ENCODE data around the gene ZNHIT2. TPM values are rescaled to one million over a fixed set of nuclear protein-coding genes. Genes with fewer than 3 reads are reported as not detected.

The ZNHIT2 gene
- total RNA-seq, 3 donors from 2014 or later, result 5.1 to 8.3 (median 6.0) TPM

GRCh38 chr11:65107751-65108468 is 9.6 kb downstream of the ZNHIT2 start:
- Histone ChIP-seq H3K9me3 (no peaks in the 10 kb centered on the region), H3K4me3 (no peak overlapping the region), H3K4me1 (ENCODE audit: low read depth) (peaks cover 15% of the 10 kb centered on the region), H3K36me3 (ENCODE audit: low read depth) (peaks cover 5% of the 10 kb centered on the region)
- DNase-seq, result no peak
- TF ChIP-seq CTCF (IDR thresholded peaks at IDR 0.05), result no peak
- ATAC-seq, result no peak
- intact Hi-C loops (cut with DNase I, micrococcal nuclease), result no loop called here

DNA sequence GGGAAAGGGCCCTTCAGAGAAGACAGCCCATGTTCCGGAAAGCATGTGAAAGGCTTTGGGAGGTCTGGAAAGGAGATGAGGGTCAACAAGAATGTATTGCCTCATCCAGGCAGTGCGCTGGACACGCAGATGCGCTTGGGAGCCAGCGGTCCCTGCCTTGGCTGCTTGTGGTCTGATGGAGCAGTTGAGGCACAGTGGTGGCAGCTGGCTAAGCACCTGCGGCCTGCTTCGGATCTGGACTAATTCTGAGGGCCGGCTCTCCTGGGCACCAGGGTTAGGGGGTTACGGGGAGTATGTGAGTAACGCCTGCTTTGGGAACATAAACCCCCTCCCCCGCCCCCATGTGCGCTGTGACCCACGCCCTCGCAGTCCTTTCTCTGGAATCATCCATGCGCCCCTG is 10.4 kb downstream of the ZNHIT2 start:
- H3K4me3 ChIP-seq, result no peak overlapping the region
- H3K9me3 ChIP-seq, result no peaks in the 10 kb centered on the region
- no peak for TF ChIP-seq CTCF (IDR thresholded peaks at IDR 0.05)
- peaks cover 11% of the 10 kb centered on the region for H3K4me1 ChIP-seq (ENCODE audit: low read depth)
- intact Hi-C loops (cut with DNase I, micrococcal nuclease), result no loop called here
- peaks cover 5% of the 10 kb centered on the region for H3K36me3 ChIP-seq (ENCODE audit: low read depth)
- ATAC-seq (no peak), DNase-seq (no peak)

GRCh38 chr11:65104628-65105027 is 12.9 kb downstream of the ZNHIT2 start:
- H3K4me1 ChIP-seq (ENCODE audit: low read depth), result no peaks in the 10 kb centered on the region
- H3K9me3 ChIP-seq, result no peaks in the 10 kb centered on the region
- no peak for TF ChIP-seq CTCF (IDR thresholded peaks at IDR 0.05)
- no peak overlapping the region for H3K4me3 ChIP-seq
- ATAC-seq (no peak), DNase-seq (no peak)
- H3K36me3 ChIP-seq (ENCODE audit: low read depth), result peaks cover 5% of the 10 kb centered on the region
- intact Hi-C loops (cut with DNase I, micrococcal nuclease), result no loop called here

GRCh38 chr11:65103476-65103875 is 14.0 kb downstream of the ZNHIT2 start:
- no peak for DNase-seq
- TF ChIP-seq CTCF (IDR thresholded peaks at IDR 0.05), result no peak
- intact Hi-C loops (cut with DNase I, micrococcal nuclease), result no loop called here
- no peak overlapping the region for H3K4me3 ChIP-seq
- no peak for ATAC-seq
- H3K4me1 ChIP-seq (ENCODE audit: low read depth), result no peaks in the 10 kb centered on the region
- no peaks in the 10 kb centered on the region for H3K9me3 ChIP-seq
- H3K36me3 ChIP-seq (ENCODE audit: low read depth), result peaks cover 5% of the 10 kb centered on the region

DNA sequence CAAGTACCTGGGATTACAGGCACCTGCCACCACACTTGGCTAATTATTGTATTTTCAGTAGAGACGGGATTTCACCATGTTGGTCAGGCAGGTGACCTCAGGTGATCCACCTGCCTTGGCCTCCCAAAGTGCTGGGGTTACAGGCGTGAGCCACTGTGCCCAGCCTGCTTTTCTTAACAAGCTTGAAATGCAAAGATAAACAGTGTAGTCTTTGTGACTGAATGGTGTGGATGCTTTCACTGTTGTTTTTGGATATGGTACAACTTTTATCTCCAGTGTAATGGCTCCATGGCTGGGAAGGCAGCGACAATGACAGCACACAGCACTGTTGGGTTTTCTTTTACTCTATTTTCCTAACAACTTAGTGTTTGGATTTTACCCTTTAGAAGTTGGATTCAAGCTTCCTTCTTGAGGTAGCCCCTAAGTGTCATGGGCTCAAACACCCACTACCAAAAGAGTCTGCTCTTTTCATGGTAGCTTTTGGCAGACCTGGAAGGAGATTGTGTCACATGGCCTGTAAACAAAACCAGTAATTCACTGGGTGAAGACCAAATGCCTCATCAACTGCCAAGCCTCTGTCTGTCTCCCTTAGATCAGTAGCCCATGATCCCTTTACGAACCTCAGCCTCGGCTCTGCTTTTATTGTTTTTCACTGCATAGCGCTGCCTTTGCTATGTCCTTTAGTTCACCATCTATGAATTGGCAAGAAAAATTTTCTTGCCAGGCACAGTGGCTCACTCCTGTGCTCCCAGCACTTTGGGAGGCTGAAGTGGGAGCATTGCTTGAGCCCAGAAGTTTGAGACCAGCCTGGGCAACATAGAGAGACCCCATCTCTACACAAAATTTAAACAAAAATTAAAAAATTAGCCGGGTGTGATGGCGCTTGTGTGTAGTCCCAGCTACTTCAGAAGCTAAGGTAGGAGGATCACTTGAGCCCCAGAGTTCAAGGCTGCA is 15.1 kb downstream of the ZNHIT2 start:
- no peak overlapping the region for H3K4me3 ChIP-seq
- H3K36me3 ChIP-seq (ENCODE audit: low read depth), result no peaks in the 10 kb centered on the region
- H3K4me1 ChIP-seq (ENCODE audit: low read depth), result peaks cover 4% of the 10 kb centered on the region
- intact Hi-C loops (cut with DNase I, micrococcal nuclease), result no loop called here
- no peak for DNase-seq
- no peak for TF ChIP-seq CTCF (IDR thresholded peaks at IDR 0.05)
- no peaks in the 10 kb centered on the region for H3K9me3 ChIP-seq
- no peak for ATAC-seq

Measured in mucosa of descending colon (tissue), 3 donors.